MM.1S (cell line): ENCODE measurements around the gene TMEM256.

Experiments used
- DNase-seq: peaks from one replicate; pipeline ENCODE4 v3.0.0-alpha.2; 2015
- H2AFZ ChIP-seq: fragments of 300-600 bp; sonication (generic); 2 replicates; pipeline ENCODE4 v1.6.0; 2016; ENCODE audit warnings: antibody characterized with exemption, low read length
- H3F3A ChIP-seq: fragments of 300-600 bp; sonication (generic); 2 replicates; pipeline ENCODE4 v1.6.1; 2016; ENCODE audit warnings: mild to moderate bottlenecking, antibody characterized with exemption, low read length, moderate library complexity, mixed read lengths; ENCODE audit not compliant: insufficient read depth
- H3K27ac ChIP-seq: fragments of 300-600 bp; sonication (generic); 2 replicates; pipeline ENCODE4 v1.5.1; 2016; ENCODE audit warnings: mild to moderate bottlenecking, low read length
- H3K27me3 ChIP-seq: fragments of 300-600 bp; sonication (generic); replicated peaks from 2 replicates; pipeline ENCODE4 v1.6.0; 2016; ENCODE audit warnings: low read length; ENCODE audit not compliant: insufficient read depth
- H3K36me3 ChIP-seq: fragments of 300-600 bp; sonication (generic); replicated peaks from 2 replicates; pipeline ENCODE4 v1.6.1; 2016; ENCODE audit warnings: mild to moderate bottlenecking, low read length, mixed read lengths; ENCODE audit not compliant: insufficient read depth
- H3K4me1 ChIP-seq: fragments of 300-600 bp; sonication (generic); 2 replicates; pipeline ENCODE4 v1.6.1; 2016; ENCODE audit warnings: low read length, mixed read lengths
- H3K4me2 ChIP-seq: fragments of 300-600 bp; sonication (generic); 2 replicates; pipeline ENCODE4 v1.6.0; 2016; ENCODE audit warnings: low read depth, low read length
- H3K4me3 ChIP-seq: fragments of 300-600 bp; sonication (generic); 2 replicates; pipeline ENCODE4 v1.5.1; 2016; ENCODE audit warnings: low read length, mixed read lengths
- H3K79me2 ChIP-seq: fragments of 300-600 bp; sonication (generic); 2 replicates; pipeline ENCODE4 v1.6.1; 2016; ENCODE audit warnings: mixed run types, low read length, mixed read lengths
- H3K9ac ChIP-seq: fragments of 300-600 bp; sonication (generic); 2 replicates; pipeline ENCODE4 v1.6.1; 2016; ENCODE audit warnings: low read length, mixed read lengths
- H3K9me2 ChIP-seq: fragments of 300-600 bp; sonication (generic); replicated peaks from 2 replicates; pipeline ENCODE4 v1.6.1; 2016; ENCODE audit warnings: mild to moderate bottlenecking, low read length, mixed read lengths; ENCODE audit not compliant: insufficient read depth
- H3K9me3 ChIP-seq: fragments of 300-600 bp; sonication (generic); replicated peaks from 2 replicates; pipeline ENCODE4 v1.6.1; 2016; ENCODE audit warnings: mild to moderate bottlenecking, low read length, mixed read lengths; ENCODE audit not compliant: insufficient read depth
- H4K20me1 ChIP-seq: fragments of 300-600 bp; sonication (generic); 2 replicates; pipeline ENCODE4 v1.6.1; 2016; ENCODE audit warnings: mild to moderate bottlenecking, low read length, moderate library complexity, mixed read lengths; ENCODE audit not compliant: insufficient read depth
- CTCF ChIP-seq: fragments of 300-600 bp; sonication (generic); IDR thresholded peaks from 2 replicates; pipeline ENCODE4 v1.5.1; 2016; ENCODE audit warnings: antibody characterized with exemption, low read length, mixed read lengths
- EZH2 ChIP-seq: fragments of 300-600 bp; sonication (generic); optimal IDR thresholded peaks from 2 replicates; pipeline ENCODE3; 2017; ENCODE audit warnings: low read depth, mild to moderate bottlenecking, antibody characterized with exemption, low read length, mixed read lengths
- EZH2phosphoT487 ChIP-seq: fragments of 300-600 bp; sonication (generic); IDR thresholded peaks from 2 replicates; pipeline ENCODE4 v1.6.1; 2018; ENCODE audit warnings: antibody characterized with exemption, low read length

The TMEM256 gene

GRCh38 chr17:7361906-7362305 is 42.0 kb downstream of the TMEM256 start:
- no peak for TF ChIP-seq EZH2
- Histone ChIP-seq H3K79me2 (no peaks in the 10 kb centered on the region), H3K9me3 (no peaks in the 10 kb centered on the region), H3K36me3 (no peaks in the 10 kb centered on the region), H3K4me2 (no peak overlapping the region), H4K20me1 (no peaks in the 10 kb centered on the region), H3F3A (no peaks in the 10 kb centered on the region), H3K27me3 (peaks cover 16% of the 10 kb centered on the region; the same call in 1 of the 2 replicates), H3K4me3 (no peak overlapping the region), H3K27ac (no peak overlapping the region), H2AFZ (no peak overlapping the region), H3K9ac (no peak overlapping the region), H3K4me1 (no peaks in the 10 kb centered on the region), H3K9me2 (no peaks in the 10 kb centered on the region)
- DNase-seq, result no peak

GRCh38 chr17:7357381-7357780 is 46.5 kb downstream of the TMEM256 start:
- Histone ChIP-seq H3K27ac (no peak overlapping the region), H3K79me2 (no peaks in the 10 kb centered on the region), H3F3A (no peaks in the 10 kb centered on the region), H4K20me1 (no peaks in the 10 kb centered on the region), H2AFZ (no peak overlapping the region), H3K4me3 (no peak overlapping the region), H3K27me3 (peaks cover 14% of the 10 kb centered on the region; the same call in 1 of the 2 replicates), H3K4me1 (no peaks in the 10 kb centered on the region), H3K9ac (no peak overlapping the region), H3K36me3 (no peaks in the 10 kb centered on the region), H3K4me2 (no peak overlapping the region), H3K9me3 (no peaks in the 10 kb centered on the region), H3K9me2 (no peaks in the 10 kb centered on the region)
- TF ChIP-seq EZH2 (no peak), EZH2phosphoT487 (no peak), CTCF (no peak)
- no peak for DNase-seq

GRCh38 chr17:7356756-7357155 is 47.1 kb downstream of the TMEM256 start:
- DNase-seq, result no peak
- Histone ChIP-seq H3K9me3 (no peaks in the 10 kb centered on the region), H3K27me3 (peaks cover 8% of the 10 kb centered on the region; the same call in 1 of the 2 replicates), H3K9ac (no peak overlapping the region), H3K4me2 (no peak overlapping the region), H3K4me3 (no peak overlapping the region), H3F3A (no peaks in the 10 kb centered on the region), H3K27ac (no peak overlapping the region), H3K36me3 (no peaks in the 10 kb centered on the region), H3K4me1 (no peaks in the 10 kb centered on the region), H3K79me2 (no peaks in the 10 kb centered on the region), H3K9me2 (no peaks in the 10 kb centered on the region), H4K20me1 (no peaks in the 10 kb centered on the region), H2AFZ (no peak overlapping the region)
- TF ChIP-seq EZH2 (no peak), CTCF (no peak), EZH2phosphoT487 (no peak)

- no peaks in the 10 kb centered on the region for H3K9me3 ChIP-seq
- no peaks in the 10 kb centered on the region for H3K36me3 ChIP-seq
- no peak overlapping the region for H3K9ac ChIP-seq
- peak overlapping the region; percentile 57; the same call in 1 of the 2 replicates for H2AFZ ChIP-seq
- no peak overlapping the region for H3K27ac ChIP-seq
- H3F3A ChIP-seq, result 0 out of 2 replicates have a peak, but pooled peaks cover 3% of the 10 kb centered on the region
- no peak overlapping the region for H3K4me3 ChIP-seq
- TF ChIP-seq CTCF, result peak; percentile 92
- no peak for TF ChIP-seq EZH2phosphoT487
- H3K27me3 ChIP-seq, result peaks cover 7% of the 10 kb centered on the region; the same call in 1 of the 2 replicates
- no peaks in the 10 kb centered on the region for H4K20me1 ChIP-seq
- H3K4me2 ChIP-seq, result peak overlapping the region; percentile 31; the same call in 1 of the 2 replicates
- DNase-seq, result peak; percentile 78
- H3K9me2 ChIP-seq, result no peaks in the 10 kb centered on the region
- H3K79me2 ChIP-seq, result no peaks in the 10 kb centered on the region
- peaks cover 2% of the 10 kb centered on the region; the same call in 1 of the 2 replicates for H3K4me1 ChIP-seq
Measured at GRCh38 chr17:7356072-7356549, 47.8 kb downstream of the TMEM256 start.
